ENCODE results near the gene SRSF6.

Gene SRSF6

GRCh38 chr20:43506238-43506637 is 48.5 kb downstream of the SRSF6 start:
- no peaks in the 10 kb centered on the region for H3K27me3 ChIP-seq (ENCODE audit: insufficient read depth, poor library complexity, severe bottlenecking)
- H3K36me3 ChIP-seq (ENCODE audit: low read depth), result no peaks in the 10 kb centered on the region
- no peaks in the 10 kb centered on the region for H3K4me1 ChIP-seq (ENCODE audit: insufficient read depth, poor library complexity, severe bottlenecking)
- H3K27ac ChIP-seq (ENCODE audit: poor library complexity, severe bottlenecking), result no peak overlapping the region
- H3K4me3 ChIP-seq (ENCODE audit: severe bottlenecking), result no peak overlapping the region
- DNase-seq (ENCODE audit: low spot score) (no peak), ATAC-seq (ENCODE audit: low read depth) (no peak)
- no peaks in the 10 kb centered on the region for H3K9me3 ChIP-seq (ENCODE audit: severe bottlenecking)
- no peak for TF ChIP-seq CTCF (IDR thresholded peaks at IDR 0.05; ENCODE audit: poor library complexity, severe bottlenecking)

GRCh38 chr20:43507150-43508080 is 49.7 kb downstream of the SRSF6 start, which contains the start of gene L3MBTL1:
L3MBTL1 (plus strand) TSS chr20:43507697; CDS start chr20:43513504, 5,807 bp downstream.
- Histone ChIP-seq H3K27me3 (ENCODE audit: insufficient read depth, poor library complexity, severe bottlenecking) (no peaks in the 10 kb centered on the region), H3K9me3 (ENCODE audit: severe bottlenecking) (no peaks in the 10 kb centered on the region), H3K4me1 (ENCODE audit: insufficient read depth, poor library complexity, severe bottlenecking) (no peaks in the 10 kb centered on the region), H3K27ac (ENCODE audit: poor library complexity, severe bottlenecking) (peak within 1 kb of the TSS; percentile 2), H3K36me3 (ENCODE audit: low read depth) (no peaks in the 10 kb centered on the region), H3K4me3 (ENCODE audit: severe bottlenecking) (peak within 1 kb of the TSS; percentile 86)
- peak; percentile 52 for TF ChIP-seq CTCF (IDR thresholded peaks at IDR 0.05; ENCODE audit: poor library complexity, severe bottlenecking)
- DNase-seq (ENCODE audit: low spot score) (peak; percentile 86), ATAC-seq (ENCODE audit: low read depth) (peak; percentile 95)

- Histone ChIP-seq H3K27ac (ENCODE audit: poor library complexity, severe bottlenecking) (peak overlapping the region; percentile 2), H3K27me3 (ENCODE audit: insufficient read depth, poor library complexity, severe bottlenecking) (no peaks in the 10 kb centered on the region), H3K4me3 (ENCODE audit: severe bottlenecking) (peak overlapping the region; percentile 86), H3K4me1 (ENCODE audit: insufficient read depth, poor library complexity, severe bottlenecking) (no peaks in the 10 kb centered on the region), H3K9me3 (ENCODE audit: severe bottlenecking) (no peaks in the 10 kb centered on the region), H3K36me3 (ENCODE audit: low read depth) (no peaks in the 10 kb centered on the region)
- no peak for ATAC-seq (ENCODE audit: low read depth)
- DNase-seq (ENCODE audit: low spot score), result no peak
- TF ChIP-seq CTCF (IDR thresholded peaks at IDR 0.05; ENCODE audit: poor library complexity, severe bottlenecking), result no peak
Observed at GRCh38 chr20:43508106-43508505, 50.4 kb downstream of the SRSF6 start.

GRCh38 chr20:43508604-43509040 is 50.9 kb downstream of the SRSF6 start:
- no peak for ATAC-seq (ENCODE audit: low read depth)

More at GRCh38 chr20:43508604-43509040, 50.9 kb downstream of the SRSF6 start:
- Histone ChIP-seq H3K9me3 (ENCODE audit: severe bottlenecking) (no peaks in the 10 kb centered on the region), H3K36me3 (ENCODE audit: low read depth) (no peaks in the 10 kb centered on the region), H3K4me3 (ENCODE audit: severe bottlenecking) (peak overlapping the region; percentile 86), H3K4me1 (ENCODE audit: insufficient read depth, poor library complexity, severe bottlenecking) (no peaks in the 10 kb centered on the region), H3K27ac (ENCODE audit: poor library complexity, severe bottlenecking) (no peak overlapping the region), H3K27me3 (ENCODE audit: insufficient read depth, poor library complexity, severe bottlenecking) (no peaks in the 10 kb centered on the region)
- DNase-seq (ENCODE audit: low spot score), result no peak
- TF ChIP-seq CTCF (IDR thresholded peaks at IDR 0.05; ENCODE audit: poor library complexity, severe bottlenecking), result no peak

Data from RWPE2 (cell line).